Smooth muscle cell (in vitro differentiated cells): ENCODE data around the gene MAGI1. TPM values are rescaled to one million over a fixed set of nuclear protein-coding genes. Genes with fewer than 3 reads are reported as not detected.

Experiments
- DNase-seq: peaks from one replicate; lab custom pipeline; 2025; ENCODE audit not compliant: unreplicated experiment; lab: John Stamatoyannopoulos, UW
- H2AFZ ChIP-seq: fragments of 200-600 bp; sonication (generic); 2 replicates; pipeline ENCODE4 v1.6.0; 2016; ENCODE audit warnings: antibody characterized with exemption, low read depth, mild to moderate bottlenecking
- H3F3A ChIP-seq: fragments of 200-600 bp; sonication (generic); 2 replicates; pipeline ENCODE4 v1.6.0; 2017; ENCODE audit warnings: antibody characterized with exemption, low read depth
- H3K27ac ChIP-seq: fragments of 200-600 bp; sonication (generic); 2 replicates; pipeline ENCODE4 v1.5.1; 2016; ENCODE audit warnings: low read depth, mild to moderate bottlenecking
- H3K27me3 ChIP-seq: fragments of 200-600 bp; sonication (generic); 2 replicates; pipeline ENCODE4 v1.6.1; 2016; ENCODE audit warnings: low read depth, mild to moderate bottlenecking
- H3K36me3 ChIP-seq: fragments of 200-600 bp; sonication (generic); 2 replicates; pipeline ENCODE4 v1.5.1; 2016; ENCODE audit warnings: low read depth
- H3K4me1 ChIP-seq: fragments of 200-600 bp; sonication (generic); 2 replicates; pipeline ENCODE4 v1.5.1; 2016; ENCODE audit warnings: low read depth
- H3K4me2 ChIP-seq: fragments of 200-600 bp; sonication (generic); 2 replicates; pipeline ENCODE4 v1.6.0; 2016; ENCODE audit warnings: mild to moderate bottlenecking
- H3K4me3 ChIP-seq: fragments of 200-600 bp; sonication (generic); 2 replicates; pipeline ENCODE4 v1.5.1; 2016; ENCODE audit warnings: mild to moderate bottlenecking
- H3K79me2 ChIP-seq: fragments of 200-600 bp; sonication (generic); 2 replicates; pipeline ENCODE4 v1.6.0; 2016; ENCODE audit warnings: low read depth, mild to moderate bottlenecking
- H3K9ac ChIP-seq: fragments of 200-600 bp; sonication (generic); 2 replicates; pipeline ENCODE4 v1.6.0; 2016; ENCODE audit warnings: low read depth
- H3K9me3 ChIP-seq: fragments of 200-600 bp; sonication (generic); replicated peaks from 2 replicates; pipeline ENCODE4 v1.5.1; 2016; ENCODE audit warnings: low read depth
- H4K20me1 ChIP-seq: fragments of 200-600 bp; sonication (generic); 2 replicates; pipeline ENCODE4 v1.6.0; 2016; ENCODE audit warnings: low read depth
- WGBS: methylation state at CpG from one replicate; pipeline ENCODE4 v1.1.7; 2016; ENCODE audit warnings: low lambda C conversion rate; 5-methylcytosine and 5-hydroxymethylcytosine counted together
- polyA plus RNA-seq: library from polyadenylated mRNA; unstranded; fragments of >200 nt; fragmentation: Nextera tagmentation; extraction: Ambion mirVana; gene quantifications from 2 replicates; pipeline ENCODE4 v1.2.1, GENCODE V29; 2016
- total RNA-seq: library from RNA; depleted of rRNA; stranded (reverse); fragments of >200 nt; gene quantifications from 2 replicates; pipeline ENCODE4 v1.2.3, GENCODE V29; 2014
- TF ChIP-seq, protein P1 (sequence below): fragments of 200-600 bp; sonication (generic); IDR thresholded peaks from 2 replicates; pipeline ENCODE4 v1.5.1; 2017; ENCODE audit warnings: borderline replicate concordance, mild to moderate bottlenecking, antibody characterized with exemption; ENCODE audit not compliant: insufficient read depth, poor library complexity, severe bottlenecking

MAGI1 gene
- total and polyA plus RNA-seq, 2 experiments from 2014 or later = 9.9 to 23.3 TPM

DNA sequence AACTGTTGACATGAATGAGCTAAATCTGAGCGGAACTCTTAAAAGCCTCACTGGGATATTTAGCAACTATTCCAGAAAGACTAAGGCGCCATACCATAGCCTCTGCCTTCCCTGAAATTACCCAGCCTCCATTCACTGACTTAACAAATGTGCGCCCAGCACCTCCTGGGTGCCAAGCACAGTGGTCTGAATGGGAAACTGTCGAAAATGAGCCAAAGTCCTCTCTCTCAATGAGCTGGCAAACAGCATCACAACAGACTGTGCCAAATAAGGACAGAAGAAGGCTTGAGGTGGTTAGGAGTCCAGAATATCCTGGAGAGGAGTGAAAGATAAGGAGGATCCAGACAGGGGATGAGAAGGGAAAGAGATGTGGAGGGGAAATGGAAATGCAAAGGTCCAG, 332.4 kb downstream of the MAGI1 start:
- no peaks in the 10 kb centered on the region for H3K9me3 ChIP-seq
- no peak overlapping the region for H2AFZ ChIP-seq
- no peaks in the 10 kb centered on the region for H3F3A ChIP-seq
- 94% methylated on average over 4 of the region's 4 CpGs for WGBS
- TF ChIP-seq, protein P1, sequence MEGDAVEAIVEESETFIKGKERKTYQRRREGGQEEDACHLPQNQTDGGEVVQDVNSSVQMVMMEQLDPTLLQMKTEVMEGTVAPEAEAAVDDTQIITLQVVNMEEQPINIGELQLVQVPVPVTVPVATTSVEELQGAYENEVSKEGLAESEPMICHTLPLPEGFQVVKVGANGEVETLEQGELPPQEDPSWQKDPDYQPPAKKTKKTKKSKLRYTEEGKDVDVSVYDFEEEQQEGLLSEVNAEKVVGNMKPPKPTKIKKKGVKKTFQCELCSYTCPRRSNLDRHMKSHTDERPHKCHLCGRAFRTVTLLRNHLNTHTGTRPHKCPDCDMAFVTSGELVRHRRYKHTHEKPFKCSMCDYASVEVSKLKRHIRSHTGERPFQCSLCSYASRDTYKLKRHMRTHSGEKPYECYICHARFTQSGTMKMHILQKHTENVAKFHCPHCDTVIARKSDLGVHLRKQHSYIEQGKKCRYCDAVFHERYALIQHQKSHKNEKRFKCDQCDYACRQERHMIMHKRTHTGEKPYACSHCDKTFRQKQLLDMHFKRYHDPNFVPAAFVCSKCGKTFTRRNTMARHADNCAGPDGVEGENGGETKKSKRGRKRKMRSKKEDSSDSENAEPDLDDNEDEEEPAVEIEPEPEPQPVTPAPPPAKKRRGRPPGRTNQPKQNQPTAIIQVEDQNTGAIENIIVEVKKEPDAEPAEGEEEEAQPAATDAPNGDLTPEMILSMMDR = no peak
- H4K20me1 ChIP-seq = peaks cover 41% of the 10 kb centered on the region
- H3K27ac ChIP-seq = no peak overlapping the region
- no peaks in the 10 kb centered on the region for H3K27me3 ChIP-seq
- no peak overlapping the region for H3K9ac ChIP-seq
- peaks cover 5% of the 10 kb centered on the region for H3K4me1 ChIP-seq
- H3K79me2 ChIP-seq = no peaks in the 10 kb centered on the region
- no peak overlapping the region for H3K4me3 ChIP-seq
- H3K36me3 ChIP-seq = no peaks in the 10 kb centered on the region
- no peak for DNase-seq
- H3K4me2 ChIP-seq = no peak overlapping the region

- no peaks in the 10 kb centered on the region for H3K79me2 ChIP-seq
- WGBS = 86% methylated on average over 2 of the region's 2 CpGs
- no peak overlapping the region for H2AFZ ChIP-seq
- no peaks in the 10 kb centered on the region for H3K27me3 ChIP-seq
- no peak overlapping the region for H3K4me3 ChIP-seq
- H3K9me3 ChIP-seq = no peaks in the 10 kb centered on the region
- H4K20me1 ChIP-seq = peaks cover 43% of the 10 kb centered on the region
- no peak overlapping the region for H3K9ac ChIP-seq
- peaks cover 5% of the 10 kb centered on the region for H3K4me1 ChIP-seq
- H3F3A ChIP-seq = no peaks in the 10 kb centered on the region
- H3K4me2 ChIP-seq = no peak overlapping the region
- DNase-seq = no peak
- no peak overlapping the region for H3K27ac ChIP-seq
- TF ChIP-seq, protein P1 = no peak
- no peaks in the 10 kb centered on the region for H3K36me3 ChIP-seq
Measured at GRCh38 chr3:65703820-65704219, 334.9 kb downstream of the MAGI1 start.

- Histone ChIP-seq H3K27me3 (no peaks in the 10 kb centered on the region), H3F3A (no peaks in the 10 kb centered on the region), H3K4me1 (peaks cover 5% of the 10 kb centered on the region), H3K4me3 (no peak overlapping the region), H2AFZ (no peak overlapping the region), H3K9me3 (no peaks in the 10 kb centered on the region), H3K9ac (no peak overlapping the region), H3K27ac (no peak overlapping the region), H4K20me1 (peaks cover 43% of the 10 kb centered on the region), H3K36me3 (no peaks in the 10 kb centered on the region), H3K79me2 (no peaks in the 10 kb centered on the region), H3K4me2 (no peak overlapping the region)
- WGBS = 92% methylated on average over 5 of the region's 5 CpGs
- DNase-seq = no peak
- TF ChIP-seq, protein P1 = no peak
Measured at GRCh38 chr3:65703026-65703425, 335.7 kb downstream of the MAGI1 start.

- Histone ChIP-seq H3K27me3 (no peaks in the 10 kb centered on the region), H3K4me1 (peaks cover 5% of the 10 kb centered on the region)
- 92% methylated on average over 2 of the region's 2 CpGs for WGBS
Measured at GRCh38 chr3:65702202-65702601, 336.5 kb downstream of the MAGI1 start.

More at GRCh38 chr3:65702202-65702601, 336.5 kb downstream of the MAGI1 start:
- no peak for DNase-seq
- no peaks in the 10 kb centered on the region for H3K36me3 ChIP-seq
- peaks cover 43% of the 10 kb centered on the region for H4K20me1 ChIP-seq
- no peaks in the 10 kb centered on the region for H3K9me3 ChIP-seq
- no peak overlapping the region for H3K27ac ChIP-seq
- H3K9ac ChIP-seq = no peak overlapping the region
- H3F3A ChIP-seq = no peaks in the 10 kb centered on the region
- no peak overlapping the region for H3K4me3 ChIP-seq
- no peak overlapping the region for H2AFZ ChIP-seq
- TF ChIP-seq, protein P1 = no peak
- H3K4me2 ChIP-seq = no peak overlapping the region
- no peaks in the 10 kb centered on the region for H3K79me2 ChIP-seq
